Tibial artery (tissue), 4 donors: Measurements from ENCODE around the gene TMEM147.

ENCODE experiments used
- DNase-seq, 2 donors: peaks; one replicate each; pipeline ENCODE4 v3.0.0-alpha.2; 2019
- H3K27ac ChIP-seq, 2 donors: fragments of 200-600 bp; sonication (generic) in 1 of 2; 1 replicate in 1 of 2; 2 replicates in 1 of 2; pipeline ENCODE4 v1.5.1; 2018 to 2019; ENCODE audit warnings: mild to moderate bottlenecking in 1 of 2
- H3K27me3 ChIP-seq, 2 donors: fragments of 200-600 bp; sonication (generic) in 1 of 2; one replicate each; pipeline versions ENCODE4 v1.5.1 to v1.6.0; 2016 to 2019
- H3K36me3 ChIP-seq, 3 donors: fragments of 200-600 bp; sonication (generic) in 2 of 3; one replicate each; pipeline ENCODE4 v1.5.1; 2016 to 2019; ENCODE audit warnings: mild to moderate bottlenecking in 2 of 3
- H3K4me1 ChIP-seq, 4 donors: fragments of 200-600 bp; sonication (generic) in 2 of 4; 1 replicate in 3 of 4; 2 replicates in 1 of 4; pipeline ENCODE4 v1.5.1; 2016 to 2019
- H3K4me3 ChIP-seq, 2 donors: fragments of 200-600 bp; sonication (generic) in 1 of 2; 1 replicate in 1 of 2; 2 replicates in 1 of 2; pipeline ENCODE4 v1.5.1; 2018 to 2019; ENCODE audit warnings: mild to moderate bottlenecking in 2 of 2
- H3K9me3 ChIP-seq, 3 donors: fragments of 200-600 bp; sonication (generic) in 1 of 3; one replicate each; pipeline ENCODE4 v1.5.1; 2016 to 2019
- CTCF ChIP-seq, 2 experiments: fragments of 200-600 bp in 1 of 2; fragments of 450-650 bp in 1 of 2; IDR thresholded peaks; one replicate each; pipeline ENCODE4 v1.5.1; 2017 to 2019; ENCODE audit warnings: antibody characterized with exemption in 2 of 2, mild to moderate bottlenecking in 1 of 2, moderate library complexity in 1 of 2
- intact Hi-C: fragments of 100-400 bp; cut with DNase I; formaldehyde crosslinking; loops from one replicate; pipeline ENCODE4 v1.15.0; 2023; ENCODE audit warnings: low total_unique reads

The TMEM147 gene

GRCh38 chr19:35534803-35535480, 10.5 kb upstream of the TMEM147 start:
- no peak for DNase-seq
- Histone ChIP-seq H3K9me3 (no peaks in the 10 kb centered on the region), H3K27ac (no peak overlapping the region), H3K27me3 (peaks cover 0 to 64% of the 10 kb centered on the region in 2 donors), H3K36me3 (no peaks in the 10 kb centered on the region), H3K4me3 (no peak overlapping the region), H3K4me1 (peaks cover 0 to 8% (median 0%) of the 10 kb centered on the region in 4 donors)
- intact Hi-C loops = no loop called here
- no peak for TF ChIP-seq CTCF (IDR thresholded peaks at IDR 0.05)

GRCh38 chr19:35539314-35539713, 6.1 kb upstream of the TMEM147 start:
- no peak for TF ChIP-seq CTCF (IDR thresholded peaks at IDR 0.05)
- intact Hi-C loops = no loop called here
- Histone ChIP-seq H3K4me3 (no peak overlapping the region), H3K4me1 (peaks cover 0 to 3% (median 2%) of the 10 kb centered on the region in 4 donors), H3K27me3 (peaks cover 0 to 22% of the 10 kb centered on the region in 2 donors), H3K27ac (no peak overlapping the region), H3K36me3 (no peaks in the 10 kb centered on the region), H3K9me3 (no peaks in the 10 kb centered on the region)
- DNase-seq = no peak

- no peak for TF ChIP-seq CTCF (IDR thresholded peaks at IDR 0.05)
- DNase-seq = no peak
- H3K9me3 ChIP-seq = no peaks in the 10 kb centered on the region
- H3K36me3 ChIP-seq = no peaks in the 10 kb centered on the region
- intact Hi-C loops = no loop called here
- no peak overlapping the region for H3K27ac ChIP-seq
- H3K4me3 ChIP-seq = no peak overlapping the region
- peaks cover 0 to 8% (median 8%) of the 10 kb centered on the region in 4 donors for H3K4me1 ChIP-seq
- peaks cover 0 to 17% of the 10 kb centered on the region in 2 donors for H3K27me3 ChIP-seq
Measured at GRCh38 chr19:35539850-35540249, 5.6 kb upstream of the TMEM147 start.

- Histone ChIP-seq H3K4me1 (peaks cover 0 to 11% (median 8%) of the 10 kb centered on the region in 4 donors), H3K9me3 (no peaks in the 10 kb centered on the region), H3K36me3 (no peaks in the 10 kb centered on the region), H3K27me3 (peaks cover 0 to 11% of the 10 kb centered on the region in 2 donors), H3K27ac (no peak overlapping the region), H3K4me3 (no peak overlapping the region)
- DNase-seq = no peak
- intact Hi-C loops = no loop called here
- no peak for TF ChIP-seq CTCF (IDR thresholded peaks at IDR 0.05)
Measured at GRCh38 chr19:35540356-35540927, 5.0 kb upstream of the TMEM147 start.

- Histone ChIP-seq H3K27me3 (peaks cover 0 to under 1% of the 10 kb centered on the region in 2 donors), H3K4me1 (peaks cover 7 to 24% (median 20%) of the 10 kb centered on the region in 4 donors), H3K36me3 (no peaks in the 10 kb centered on the region), H3K9me3 (no peaks in the 10 kb centered on the region), H3K27ac (no peak overlapping the region), H3K4me3 (no peak overlapping the region)
- TF ChIP-seq CTCF (IDR thresholded peaks at IDR 0.05) = no peak
- DNase-seq = no peak
- intact Hi-C loops = no loop called here
Measured at GRCh38 chr19:35542209-35542608, 3.2 kb upstream of the TMEM147 start.
